HepG2 (cell line): Measurements from ENCODE around the gene C20orf202. TPM values are rescaled to one million over a fixed set of nuclear protein-coding genes. Genes with fewer than 3 reads are reported as not detected.

Experiments used
- ATAC-seq: fragments of 200-7000 bp; cut with Tn5 transposase; 3 replicates; pipeline ENCODE4 v1.9.1; 2020; ENCODE audit warnings: mild to moderate bottlenecking, moderate library complexity
- BruUV-seq: library from RNA; stranded (reverse); fragments of 400-500 nt; replicated peaks from 2 replicates; lab custom pipeline; 2021; lab: Mats Ljungman, UMichigan
- CTCF ChIA-PET: fragments of 300-600 bp; formaldehyde crosslinking; extraction: SDS; loops from one replicate; lab custom pipeline; 2021; ENCODE audit warnings: low total read pairs, inconsistent platforms, low intra/inter-chr PET ratio; lab: Yijun Ruan, JAX
- POLR2A ChIA-PET: fragments of 350-600 bp; sonication (Branson Sonifier 250); formaldehyde crosslinking; loops from one replicate; lab custom pipeline; 2020; ENCODE audit warnings: antibody characterized with exemption, inconsistent platforms; lab: Yijun Ruan, JAX
- DNase-seq: peaks from one replicate; pipeline ENCODE4 v3.0.0-alpha.2; 2015; ENCODE audit warnings: low spot score
- FAIRE-seq: peaks from 3 replicates; lab custom pipeline; 2011; peaks lifted over from hg19 to GRCh38; lab: Jason Lieb, UNC
- H2AFZ ChIP-seq: one replicate; pipeline ENCODE4 v1.6.1; 2011; ENCODE audit warnings: low read length, inconsistent platforms
- H3K27ac ChIP-seq: fragments of 300-600 bp; 3 replicates; pipeline ENCODE4 v1.8.0; 2011; ENCODE audit warnings: mixed run types, mild to moderate bottlenecking, mixed read lengths, low read length, inconsistent platforms; ENCODE audit not compliant: insufficient read depth; ENCODE audit errors: extremely low read length
- H3K27me3 ChIP-seq, 2 experiments: fragments of 200-600 bp in 1 of 2; 2 replicates in 1 of 2; 3 replicates in 1 of 2; pipeline versions ENCODE4 v1.6.0 to v1.8.0; 2011; ENCODE audit warnings: low read length in 2 of 2, mild to moderate bottlenecking in 2 of 2, moderate library complexity in 2 of 2, inconsistent platforms in 1 of 2; ENCODE audit not compliant: insufficient read depth in 2 of 2, control insufficient read depth in 1 of 2
- H3K36me3 ChIP-seq, 2 experiments: fragments of 200-600 bp in 1 of 2; replicated peaks in 1 of 2; 2 replicates in 1 of 2; 3 replicates in 1 of 2; pipeline versions ENCODE4 v1.5.1 to v1.8.0; 2011; ENCODE audit warnings: low read length in 2 of 2, inconsistent platforms in 1 of 2; ENCODE audit not compliant: insufficient read depth in 2 of 2, control insufficient read depth in 1 of 2
- H3K4me1 ChIP-seq: 2 replicates; pipeline ENCODE4 v1.5.1; 2012; ENCODE audit warnings: low read length, inconsistent platforms; ENCODE audit not compliant: insufficient read depth
- H3K4me2 ChIP-seq: 2 replicates; pipeline ENCODE4 v1.6.0; 2011; ENCODE audit warnings: low read depth, low read length, inconsistent platforms
- H3K4me3 ChIP-seq, 3 experiments: fragments of 200-600 bp in 1 of 3; sonication (generic), shearing (Covaris generic) in 1 of 3; replicated peaks in 1 of 3; 2 replicates each; pipeline ENCODE4 v1.5.1; 2011 to 2016; ENCODE audit warnings: low read length in 3 of 3, inconsistent platforms in 2 of 3, low read depth in 2 of 3, mild to moderate bottlenecking in 2 of 3, control low read depth in 1 of 3, mixed read lengths in 1 of 3; ENCODE audit not compliant: insufficient read depth in 1 of 3
- H3K79me2 ChIP-seq: one replicate; pipeline ENCODE4 v1.6.1; 2011; ENCODE audit warnings: low read length, inconsistent platforms; ENCODE audit not compliant: insufficient read depth
- H3K9ac ChIP-seq: 2 replicates; pipeline ENCODE4 v1.6.0; 2011; ENCODE audit warnings: mild to moderate bottlenecking, low read depth, low read length, inconsistent platforms; ENCODE audit not compliant: insufficient read depth
- H3K9me3 ChIP-seq: 2 replicates; pipeline ENCODE4 v1.5.1; 2012; ENCODE audit warnings: mild to moderate bottlenecking, low read length
- H4K20me1 ChIP-seq: 2 replicates; pipeline ENCODE4 v1.6.0; 2011; ENCODE audit warnings: inconsistent platforms, mild to moderate bottlenecking, low read length, moderate library complexity; ENCODE audit not compliant: insufficient read depth
- BORCS8-MEF2B ChIP-seq: sonication (generic); formaldehyde crosslinking; IDR thresholded peaks from 2 replicates; pipeline ENCODE4 v1.8.0; 2022; ENCODE audit warnings: mild to moderate bottlenecking, missing genetic modification reagents
- EZH2 ChIP-seq: conservative IDR thresholded peaks from 2 replicates; pipeline ENCODE4 v1.6.1; 2012; ENCODE audit warnings: mild to moderate bottlenecking, low read depth, low read length, moderate library complexity
- HIVEP1 ChIP-seq: sonication (generic); formaldehyde crosslinking; IDR thresholded peaks from 2 replicates; pipeline ENCODE4 v1.4.0; 2020; ENCODE audit warnings: mild to moderate bottlenecking, missing genetic modification reagents
- KDM2A ChIP-seq: sonication (generic); formaldehyde crosslinking; IDR thresholded peaks from 2 replicates; pipeline ENCODE4 v1.4.0; 2020; ENCODE audit warnings: low read depth, missing genetic modification reagents, borderline replicate concordance
- KLF9 ChIP-seq: IDR thresholded peaks from 2 replicates; pipeline ENCODE4 v1.6.1; 2016; ENCODE audit warnings: low read depth
- PHF20 ChIP-seq: sonication (generic); formaldehyde crosslinking; IDR thresholded peaks from 2 replicates; pipeline ENCODE4 v1.5.0; 2020; ENCODE audit warnings: mild to moderate bottlenecking, missing genetic modification reagents
- RARG ChIP-seq: sonication (generic); formaldehyde crosslinking; IDR thresholded peaks from 2 replicates; pipeline ENCODE4 v1.4.0; 2020; ENCODE audit warnings: low read depth, mild to moderate bottlenecking, missing genetic modification reagents
- REL ChIP-seq: sonication (generic); formaldehyde crosslinking; conservative IDR thresholded peaks from 2 replicates; pipeline ENCODE4 v1.8.0; 2022; ENCODE audit warnings: mild to moderate bottlenecking, missing genetic modification reagents, moderate library complexity
- SMARCC2 ChIP-seq: fragments of 450-650 bp; IDR thresholded peaks from 2 replicates; pipeline ENCODE4 v1.6.1; 2017; ENCODE audit warnings: antibody characterized with exemption, mild to moderate bottlenecking
- SOX6 ChIP-seq, 2 experiments: fragments of 450-650 bp in 1 of 2; sonication (generic) in 1 of 2; formaldehyde crosslinking in 1 of 2; IDR thresholded peaks; 2 replicates each; pipeline versions ENCODE4 v1.4.0 to v1.6.1; 2017 to 2020; ENCODE audit warnings: antibody characterized with exemption in 1 of 2, mild to moderate bottlenecking in 1 of 2, missing genetic modification reagents in 1 of 2
- TBX3 ChIP-seq: fragments of 450-650 bp; IDR thresholded peaks from 2 replicates; pipeline ENCODE4 v1.6.1; 2017; ENCODE audit warnings: antibody characterized with exemption, mild to moderate bottlenecking, inconsistent platforms, borderline replicate concordance
- ZBTB7A ChIP-seq: sonication (generic); formaldehyde crosslinking; IDR thresholded peaks from 2 replicates; pipeline ENCODE4 v1.8.0; 2022; ENCODE audit warnings: mild to moderate bottlenecking, missing genetic modification reagents
- ZNF317 ChIP-seq: sonication (generic); formaldehyde crosslinking; IDR thresholded peaks from 2 replicates; pipeline ENCODE4 v1.5.0; 2020; ENCODE audit warnings: mild to moderate bottlenecking, missing genetic modification reagents
- ZNF451 ChIP-seq: sonication (generic); formaldehyde crosslinking; IDR thresholded peaks from 2 replicates; pipeline ENCODE4 v1.5.0; 2020; ENCODE audit warnings: mild to moderate bottlenecking, missing genetic modification reagents
- ZNF616 ChIP-seq: sonication (generic); formaldehyde crosslinking; IDR thresholded peaks from 2 replicates; pipeline ENCODE4 v1.5.0; 2020; ENCODE audit warnings: low read depth, mild to moderate bottlenecking, missing genetic modification reagents
- ZNF777 ChIP-seq: sonication (generic); formaldehyde crosslinking; IDR thresholded peaks from 2 replicates; pipeline ENCODE4 v1.4.0; 2020; ENCODE audit warnings: missing genetic modification reagents
- ZSCAN31 ChIP-seq: sonication (generic); formaldehyde crosslinking; IDR thresholded peaks from 2 replicates; pipeline ENCODE4 v1.5.0; 2020; ENCODE audit warnings: low read depth, mild to moderate bottlenecking, missing genetic modification reagents
- WGBS: methylation state at CpG from one replicate; pipeline ENCODE4 v1.1.6; 2017; ENCODE audit warnings: low lambda C conversion rate; 5-methylcytosine and 5-hydroxymethylcytosine counted together
- in situ Hi-C: cut with HindIII; loops from 2 replicates; pipeline ENCODE4 v1.10.0; 2017; ENCODE audit warnings: low pct_unique_long_range_greater_than_20kb; ENCODE audit not compliant: extremely low pct_ligation_motif_present
- intact Hi-C: fragments of 100-400 bp; cut with micrococcal nuclease; formaldehyde crosslinking; loops from one replicate; pipeline ENCODE4 v1.10.0; 2022; ENCODE audit not compliant: unreplicated experiment
- polyA plus RNA-seq, 8 experiments: library from polyadenylated mRNA; depleted of rRNA in 3 of 8; stranded (reverse) in 7 of 8; unstranded in 1 of 8; fragments of >200 nt; fragmentation: Illumina TruSeq in 4 of 8; extraction: Trizol in 4 of 8; gene quantifications; 2 replicates each; pipeline versions ENCODE4 v1.2.1 to v1.2.3, GENCODE V29; 2011 to 2016; ENCODE audit warnings: low read depth in 4 of 8, missing spikeins in 1 of 8, mixed read lengths in 1 of 8; ENCODE audit not compliant: insufficient read depth in 1 of 8
- total RNA-seq, 5 experiments: library from RNA; depleted of rRNA; stranded (reverse); fragments of >200 nt; fragmentation: Illumina TruSeq; extraction: Trizol; gene quantifications; 2 replicates each; pipeline ENCODE4 v1.2.3, GENCODE V29; 2016; ENCODE audit warnings: low read depth in 1 of 5
- TF ChIP-seq, protein P1 (sequence below): sonication (generic); formaldehyde crosslinking; IDR thresholded peaks from 2 replicates; pipeline ENCODE4 v1.4.0; 2020; ENCODE audit warnings: missing genetic modification reagents
- TF ChIP-seq, protein P2 (sequence below): sonication (generic); formaldehyde crosslinking; IDR thresholded peaks from 2 replicates; pipeline ENCODE4 v1.4.0; 2020; ENCODE audit warnings: missing genetic modification reagents

The C20orf202 gene
- total and polyA plus RNA-seq, 2 of the 13 experiments (the other 11 are each of a cell fraction or from before 2014, with no cell fraction given), result 0.20 to 1.2 TPM

DNA sequence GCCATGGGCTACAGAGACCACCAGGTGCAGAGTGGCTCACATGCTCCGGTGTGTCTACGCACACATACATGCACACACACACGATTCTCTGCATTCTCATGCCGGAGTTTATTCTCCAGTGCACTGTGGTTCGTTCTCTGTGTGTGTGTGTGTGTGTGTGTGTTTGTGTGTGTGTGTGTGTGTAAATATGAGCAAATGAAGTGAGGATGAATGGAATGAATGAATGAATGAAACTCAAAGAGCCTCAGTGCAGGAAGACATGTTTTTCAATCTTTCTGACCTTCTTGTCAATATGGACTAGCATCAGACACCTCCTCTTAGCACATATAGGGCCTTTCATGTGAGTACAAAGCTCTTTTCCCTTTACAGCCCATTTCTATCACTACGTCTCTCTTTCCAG, 20.1 kb upstream of the C20orf202 start:
- FAIRE-seq (no peak), ATAC-seq (no peak)

DNA sequence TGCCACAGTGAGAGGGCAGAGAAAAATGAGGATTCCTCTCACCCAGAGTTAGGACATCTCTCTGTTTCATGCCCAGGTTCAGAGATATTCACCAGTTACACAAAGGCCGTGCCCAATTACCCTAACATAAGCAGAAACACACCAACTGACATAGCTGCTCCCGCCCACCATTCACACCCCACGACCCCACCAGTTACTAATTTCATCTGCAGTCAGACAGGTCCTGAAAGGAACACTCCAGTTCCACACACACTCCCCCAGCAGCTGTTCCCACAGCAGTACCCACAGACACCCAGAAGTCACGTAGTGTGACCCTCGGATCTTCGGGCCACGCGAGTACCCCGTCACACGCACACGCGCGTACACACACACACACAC, 19.0 kb upstream of the C20orf202 start:
- in situ Hi-C loops, result loop anchor here (10.0 kb wide), 2 partner anchors 229 to 369 kb away; no protein-coding TSS in a partner anchor
- peak overlapping the region; percentile 81 for H3K4me2 ChIP-seq
- peaks cover 0 to 4% of the 10 kb centered on the region in 2 experiments; a peak in 1 of 5 replicates for H3K36me3 ChIP-seq
- WGBS, result 72% methylated on average over 13 of the region's 13 CpGs
- ChIA-PET POLR2A (no interaction called here), CTCF (interaction anchor here (1.7 to 2.7 kb wide), 2 partner anchors 76 to 365 kb away, joined by 4 to 12 read pairs; no protein-coding TSS in a partner anchor)
- H3K9me3 ChIP-seq, result no peaks in the 10 kb centered on the region
- no peak overlapping the region for H2AFZ ChIP-seq
- ATAC-seq (no peak), DNase-seq (no peak), FAIRE-seq (no peak)
- peak overlapping the region; percentile 56 to 75 (median 69); a peak in 5 of 6 replicates for H3K4me3 ChIP-seq
- no peaks in the 10 kb centered on the region; a peak in 1 of 5 replicates for H3K27me3 ChIP-seq
- no peaks in the 10 kb centered on the region for H4K20me1 ChIP-seq
- H3K79me2 ChIP-seq, result no peaks in the 10 kb centered on the region
- peak overlapping the region; percentile 68 for H3K9ac ChIP-seq
- intact Hi-C loops, result loop anchor here (10.0 kb wide), 1 partner anchor 369 kb away; no protein-coding TSS in a partner anchor
- H3K27ac ChIP-seq, result no peak overlapping the region
- peaks cover 56% of the 10 kb centered on the region for H3K4me1 ChIP-seq
- no TSS peak for BruUV-seq
- TF ChIP-seq HIVEP1 (CRISPR knock-in tag), result 0 out of 2 replicates have a peak, but pooled peaks have one; percentile 45
- no peak for TF ChIP-seq SOX6 (IDR thresholded peaks at IDR 0.05)
- peak; percentile 24; the same call in 1 of the 2 replicates for TF ChIP-seq SOX6 (CRISPR knock-in tag; IDR thresholded peaks at IDR 0.05)
- no peak for TF ChIP-seq KLF9 (CRISPR knock-in tag)
- TF ChIP-seq, protein P1, sequence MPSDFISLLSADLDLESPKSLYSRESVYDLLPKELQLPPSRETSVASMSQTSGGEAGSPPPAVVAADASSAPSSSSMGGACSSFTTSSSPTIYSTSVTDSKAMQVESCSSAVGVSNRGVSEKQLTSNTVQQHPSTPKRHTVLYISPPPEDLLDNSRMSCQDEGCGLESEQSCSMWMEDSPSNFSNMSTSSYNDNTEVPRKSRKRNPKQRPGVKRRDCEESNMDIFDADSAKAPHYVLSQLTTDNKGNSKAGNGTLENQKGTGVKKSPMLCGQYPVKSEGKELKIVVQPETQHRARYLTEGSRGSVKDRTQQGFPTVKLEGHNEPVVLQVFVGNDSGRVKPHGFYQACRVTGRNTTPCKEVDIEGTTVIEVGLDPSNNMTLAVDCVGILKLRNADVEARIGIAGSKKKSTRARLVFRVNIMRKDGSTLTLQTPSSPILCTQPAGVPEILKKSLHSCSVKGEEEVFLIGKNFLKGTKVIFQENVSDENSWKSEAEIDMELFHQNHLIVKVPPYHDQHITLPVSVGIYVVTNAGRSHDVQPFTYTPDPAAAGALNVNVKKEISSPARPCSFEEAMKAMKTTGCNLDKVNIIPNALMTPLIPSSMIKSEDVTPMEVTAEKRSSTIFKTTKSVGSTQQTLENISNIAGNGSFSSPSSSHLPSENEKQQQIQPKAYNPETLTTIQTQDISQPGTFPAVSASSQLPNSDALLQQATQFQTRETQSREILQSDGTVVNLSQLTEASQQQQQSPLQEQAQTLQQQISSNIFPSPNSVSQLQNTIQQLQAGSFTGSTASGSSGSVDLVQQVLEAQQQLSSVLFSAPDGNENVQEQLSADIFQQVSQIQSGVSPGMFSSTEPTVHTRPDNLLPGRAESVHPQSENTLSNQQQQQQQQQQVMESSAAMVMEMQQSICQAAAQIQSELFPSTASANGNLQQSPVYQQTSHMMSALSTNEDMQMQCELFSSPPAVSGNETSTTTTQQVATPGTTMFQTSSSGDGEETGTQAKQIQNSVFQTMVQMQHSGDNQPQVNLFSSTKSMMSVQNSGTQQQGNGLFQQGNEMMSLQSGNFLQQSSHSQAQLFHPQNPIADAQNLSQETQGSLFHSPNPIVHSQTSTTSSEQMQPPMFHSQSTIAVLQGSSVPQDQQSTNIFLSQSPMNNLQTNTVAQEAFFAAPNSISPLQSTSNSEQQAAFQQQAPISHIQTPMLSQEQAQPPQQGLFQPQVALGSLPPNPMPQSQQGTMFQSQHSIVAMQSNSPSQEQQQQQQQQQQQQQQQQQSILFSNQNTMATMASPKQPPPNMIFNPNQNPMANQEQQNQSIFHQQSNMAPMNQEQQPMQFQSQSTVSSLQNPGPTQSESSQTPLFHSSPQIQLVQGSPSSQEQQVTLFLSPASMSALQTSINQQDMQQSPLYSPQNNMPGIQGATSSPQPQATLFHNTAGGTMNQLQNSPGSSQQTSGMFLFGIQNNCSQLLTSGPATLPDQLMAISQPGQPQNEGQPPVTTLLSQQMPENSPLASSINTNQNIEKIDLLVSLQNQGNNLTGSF (CRISPR knock-in tag), result no peak
- TF ChIP-seq ZSCAN31 (CRISPR knock-in tag), result 0 out of 2 replicates have a peak, but pooled peaks have one; percentile 8
- TF ChIP-seq PHF20, result no peak
- no peak for TF ChIP-seq ZBTB7A (CRISPR knock-in tag)
- TF ChIP-seq BORCS8-MEF2B (CRISPR knock-in tag), result no peak

More for the DNA sequence above, 20.1 kb upstream of the C20orf202 start:
- ChIA-PET POLR2A (no interaction called here), CTCF (no interaction called here)
- Histone ChIP-seq H3K4me3 (no peak overlapping the region), H3K27ac (no peak overlapping the region), H3K36me3 (peaks cover 0 to 4% of the 10 kb centered on the region in 2 experiments; a peak in 1 of 5 replicates), H3K4me1 (peaks cover 49% of the 10 kb centered on the region), H3K27me3 (no peaks in the 10 kb centered on the region; a peak in 1 of 5 replicates), H3K4me2 (no peak overlapping the region), H3K9me3 (no peaks in the 10 kb centered on the region), H4K20me1 (no peaks in the 10 kb centered on the region), H3K9ac (no peak overlapping the region), H3K79me2 (no peaks in the 10 kb centered on the region), H2AFZ (no peak overlapping the region)
- BruUV-seq, result TSS peak; percentile 43
- whole genome bisulfite sequencing, result 77% methylated on average over 6 of the region's 6 CpGs
- in situ Hi-C loops (loop anchor here (10.0 kb wide), 2 partner anchors 228 to 368 kb away; no protein-coding TSS in a partner anchor), intact Hi-C loops (loop anchor here (10.0 kb wide), 1 partner anchor 368 kb away; no protein-coding TSS in a partner anchor)
- no peak for DNase-seq
- no peak for TF ChIP-seq SMARCC2
- no peak for TF ChIP-seq ZNF451 (CRISPR knock-in tag)
- no peak for TF ChIP-seq TBX3
- no peak for TF ChIP-seq REL (CRISPR knock-in tag)
- TF ChIP-seq RARG (CRISPR knock-in tag), result no peak
- no peak for TF ChIP-seq EZH2
- TF ChIP-seq, protein P2, sequence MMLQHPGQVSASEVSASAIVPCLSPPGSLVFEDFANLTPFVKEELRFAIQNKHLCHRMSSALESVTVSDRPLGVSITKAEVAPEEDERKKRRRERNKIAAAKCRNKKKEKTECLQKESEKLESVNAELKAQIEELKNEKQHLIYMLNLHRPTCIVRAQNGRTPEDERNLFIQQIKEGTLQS (CRISPR knock-in tag), result no peak
- no peak for TF ChIP-seq ZNF317 (CRISPR knock-in tag)
- TF ChIP-seq ZNF777 (CRISPR knock-in tag), result no peak
- no peak for TF ChIP-seq ZNF616 (CRISPR knock-in tag)
- TF ChIP-seq KDM2A, result no peak
